ENCODE measurements around the gene SLC5A10.
"Not testable (repeated sequence)": the region's sequence is repeated elsewhere in the genome, so short reads cannot be mapped to it uniquely, and the experiment has no call there.

DNA sequence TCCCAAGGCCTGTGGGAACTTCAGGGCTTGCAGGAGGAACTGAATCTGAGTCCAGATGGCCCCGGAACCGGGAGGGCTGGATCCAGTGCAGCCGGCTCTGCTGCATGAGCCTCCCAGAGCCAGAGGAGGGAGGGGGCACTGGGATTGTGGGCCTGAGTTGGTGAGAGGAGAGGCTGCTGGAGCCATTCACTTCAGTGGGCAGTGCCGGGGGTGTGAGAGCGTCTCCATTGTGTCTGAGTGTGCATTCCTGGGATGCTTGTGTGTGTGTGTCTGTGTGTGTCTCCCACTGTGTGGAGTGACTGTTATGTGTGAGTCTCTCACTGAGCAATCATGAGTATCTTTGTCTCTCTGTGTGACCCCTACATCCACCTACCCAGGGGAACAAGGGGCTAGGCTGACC lies 77.8 kb downstream of the SLC5A10 start:
- not testable (repeated sequence) for TF ChIP-seq EGR1 (IDR thresholded peaks at IDR 0.05; ENCODE audit: low read depth in 2 of 2); CTCF (IDR thresholded peaks at IDR 0.05; ENCODE audit: low read depth, low read length, missing input control); YY1 (IDR thresholded peaks at IDR 0.05); RAD21 (IDR thresholded peaks at IDR 0.05); GABPA (IDR thresholded peaks at IDR 0.05 in 1 of 2, conservative IDR thresholded peaks at IDR 0.05 in 1 of 2); RXRA (IDR thresholded peaks at IDR 0.05); REST (IDR thresholded peaks at IDR 0.05)
- TF ChIP-seq, protein P1, sequence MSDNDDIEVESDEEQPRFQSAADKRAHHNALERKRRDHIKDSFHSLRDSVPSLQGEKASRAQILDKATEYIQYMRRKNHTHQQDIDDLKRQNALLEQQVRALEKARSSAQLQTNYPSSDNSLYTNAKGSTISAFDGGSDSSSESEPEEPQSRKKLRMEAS (IDR thresholded peaks at IDR 0.05), result not testable (repeated sequence)

Measured in liver (tissue), 3 donors.